WTC11 (cell line): ENCODE data around the gene TTC8. TPM values are rescaled to one million over a fixed set of nuclear protein-coding genes. Genes with fewer than 3 reads are reported as not detected.

Experiments
- ATAC-seq: fragments of 200-7000 bp; cut with Tn5 transposase; 2 replicates; pipeline ENCODE4 v1.10.0; 2021; ENCODE audit warnings: mild to moderate bottlenecking, moderate library complexity
- CTCF ChIA-PET: fragments of 300-600 bp; sonication (Branson Sonifier 250); formaldehyde crosslinking; loops from one replicate; lab custom pipeline; 2021; ENCODE audit warnings: antibody characterized with exemption; lab: Charles Lee
- POLR2A ChIA-PET: fragments of 350-600 bp; sonication (Branson Sonifier 250); formaldehyde crosslinking; loops from one replicate; lab custom pipeline; 2021; ENCODE audit warnings: antibody characterized with exemption; lab: Charles Lee
- DNase-seq: peaks from one replicate; pipeline ENCODE4 v3.0.0; 2021; ENCODE audit warnings: low spot score
- H3K27ac Mint-ChIP-seq: 2 replicates; pipeline ENCODE4 v1.8.0; 2021; ENCODE audit warnings: mixed read lengths
- H3K27me3 Mint-ChIP-seq: 2 replicates; pipeline ENCODE4 v1.8.0; 2021; ENCODE audit warnings: low read depth, mild to moderate bottlenecking, moderate library complexity, mixed read lengths
- H3K36me3 Mint-ChIP-seq: 2 replicates; pipeline ENCODE4 v1.8.0; 2021; ENCODE audit warnings: mixed read lengths
- H3K4me1 Mint-ChIP-seq: 2 replicates; pipeline ENCODE4 v1.8.0; 2022; ENCODE audit warnings: mixed read lengths
- H3K4me3 Mint-ChIP-seq: 2 replicates; pipeline ENCODE4 v1.8.0; 2021; ENCODE audit warnings: mild to moderate bottlenecking, moderate library complexity, mixed read lengths
- H3K9me3 Mint-ChIP-seq: 2 replicates; pipeline ENCODE4 v1.8.0; 2021; ENCODE audit warnings: mixed read lengths
- CREM ChIP-seq: sonication (generic); formaldehyde crosslinking; IDR thresholded peaks from 2 replicates; pipeline ENCODE4 v1.8.1; 2022; ENCODE audit warnings: mild to moderate bottlenecking, missing genetic modification reagents, moderate library complexity
- NFATC4 ChIP-seq: fragments of 250-450 bp; sonication (Bioruptor Pico); IDR thresholded peaks from 2 replicates; pipeline ENCODE4 v1.9.0; 2021; ENCODE audit warnings: mild to moderate bottlenecking
- NR1H2 ChIP-seq: sonication (generic); formaldehyde crosslinking; IDR thresholded peaks from 2 replicates; pipeline ENCODE4 v1.9.0; 2021; ENCODE audit warnings: mild to moderate bottlenecking, moderate library complexity, missing genetic modification reagents
- RELA ChIP-seq: sonication (generic); formaldehyde crosslinking; IDR thresholded peaks from 2 replicates; pipeline ENCODE4 v1.8.1; 2022; ENCODE audit warnings: missing genetic modification reagents, mild to moderate bottlenecking, borderline replicate concordance
- SMAD4 ChIP-seq: sonication (generic); formaldehyde crosslinking; IDR thresholded peaks from 2 replicates; pipeline ENCODE4 v1.8.0; 2022; ENCODE audit warnings: mild to moderate bottlenecking, missing genetic modification reagents
- TEAD4 ChIP-seq: sonication (generic); formaldehyde crosslinking; IDR thresholded peaks from 2 replicates; pipeline ENCODE4 v1.8.0; 2022; ENCODE audit warnings: mild to moderate bottlenecking, missing genetic modification reagents
- TP53 ChIP-seq: sonication (generic); formaldehyde crosslinking; IDR thresholded peaks from 2 replicates; pipeline ENCODE4 v1.8.1; 2023; ENCODE audit warnings: mild to moderate bottlenecking, missing genetic modification reagents
- total RNA-seq: library from RNA; stranded (reverse); gene quantifications from 3 replicates; pipeline ENCODE4 v1.2.3, GENCODE V29; 2021
- TF ChIP-seq, protein P1 (sequence below): sonication (generic); formaldehyde crosslinking; IDR thresholded peaks from 2 replicates; pipeline ENCODE4 v1.8.1; 2023; ENCODE audit warnings: mild to moderate bottlenecking, missing genetic modification reagents
- TF ChIP-seq, protein P2 (sequence below): sonication (generic); formaldehyde crosslinking; IDR thresholded peaks from 2 replicates; pipeline ENCODE4 v1.8.0; 2022; ENCODE audit warnings: mild to moderate bottlenecking, missing genetic modification reagents
- TF ChIP-seq, protein P3 (sequence below): fragments of 250-450 bp; sonication (Bioruptor Pico); IDR thresholded peaks from 2 replicates; pipeline ENCODE4 v1.9.0; 2021; ENCODE audit warnings: mild to moderate bottlenecking, borderline replicate concordance
- TF ChIP-seq, protein P4 (sequence below): sonication (generic); formaldehyde crosslinking; IDR thresholded peaks from 2 replicates; pipeline ENCODE4 v1.8.1; 2022; ENCODE audit warnings: mild to moderate bottlenecking, missing genetic modification reagents, moderate library complexity, borderline replicate concordance
- TF ChIP-seq, protein P5 (sequence below): sonication (generic); formaldehyde crosslinking; IDR thresholded peaks from 2 replicates; pipeline ENCODE4 v1.8.0; 2022; ENCODE audit warnings: missing genetic modification reagents
- TF ChIP-seq, protein P6 (sequence below): sonication (generic); formaldehyde crosslinking; IDR thresholded peaks from 2 replicates; pipeline ENCODE4 v1.8.1; 2022; ENCODE audit warnings: low read depth, mild to moderate bottlenecking, moderate library complexity, missing genetic modification reagents, borderline replicate concordance
- TF ChIP-seq, protein P7 (sequence below): sonication (generic); formaldehyde crosslinking; IDR thresholded peaks from 2 replicates; pipeline ENCODE4 v1.8.1; 2022; ENCODE audit warnings: mild to moderate bottlenecking, moderate library complexity, missing genetic modification reagents
- TF ChIP-seq, protein P8 (sequence below): fragments of 250-450 bp; sonication (Bioruptor Pico); IDR thresholded peaks from 2 replicates; pipeline ENCODE4 v1.9.0; 2021; ENCODE audit warnings: mild to moderate bottlenecking
- TF ChIP-seq, protein P9 (sequence below): sonication (generic); formaldehyde crosslinking; IDR thresholded peaks from 2 replicates; pipeline ENCODE4 v1.8.1; 2023; ENCODE audit warnings: mild to moderate bottlenecking, missing genetic modification reagents, moderate library complexity

The TTC8 gene
- total RNA-seq, 1 experiment from 2014 or later: 13.8 TPM

DNA sequence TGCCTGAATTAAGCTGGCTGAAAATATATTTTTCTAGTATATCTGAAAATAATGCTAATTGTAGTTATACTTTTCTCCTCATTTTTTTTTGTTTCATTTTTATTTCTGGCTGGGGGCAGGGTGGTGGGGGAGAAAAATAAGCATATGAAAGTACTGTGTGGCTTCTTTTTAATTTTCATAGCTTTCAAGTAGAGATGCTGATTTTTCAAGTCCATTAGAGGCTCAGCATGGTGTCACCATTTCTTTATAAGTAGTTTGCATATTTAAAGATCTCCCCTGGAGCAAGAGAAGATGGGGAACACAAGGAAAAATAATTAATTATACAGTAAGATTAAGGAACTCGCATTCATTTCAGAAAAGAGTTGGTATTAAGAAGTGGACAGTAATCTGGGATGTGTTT is 27.1 kb downstream of the TTC8 start (continued):
- TF ChIP-seq, protein P1, sequence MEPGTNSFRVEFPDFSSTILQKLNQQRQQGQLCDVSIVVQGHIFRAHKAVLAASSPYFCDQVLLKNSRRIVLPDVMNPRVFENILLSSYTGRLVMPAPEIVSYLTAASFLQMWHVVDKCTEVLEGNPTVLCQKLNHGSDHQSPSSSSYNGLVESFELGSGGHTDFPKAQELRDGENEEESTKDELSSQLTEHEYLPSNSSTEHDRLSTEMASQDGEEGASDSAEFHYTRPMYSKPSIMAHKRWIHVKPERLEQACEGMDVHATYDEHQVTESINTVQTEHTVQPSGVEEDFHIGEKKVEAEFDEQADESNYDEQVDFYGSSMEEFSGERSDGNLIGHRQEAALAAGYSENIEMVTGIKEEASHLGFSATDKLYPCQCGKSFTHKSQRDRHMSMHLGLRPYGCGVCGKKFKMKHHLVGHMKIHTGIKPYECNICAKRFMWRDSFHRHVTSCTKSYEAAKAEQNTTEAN (CRISPR knock-in tag): no peak
- TF ChIP-seq, protein P2, sequence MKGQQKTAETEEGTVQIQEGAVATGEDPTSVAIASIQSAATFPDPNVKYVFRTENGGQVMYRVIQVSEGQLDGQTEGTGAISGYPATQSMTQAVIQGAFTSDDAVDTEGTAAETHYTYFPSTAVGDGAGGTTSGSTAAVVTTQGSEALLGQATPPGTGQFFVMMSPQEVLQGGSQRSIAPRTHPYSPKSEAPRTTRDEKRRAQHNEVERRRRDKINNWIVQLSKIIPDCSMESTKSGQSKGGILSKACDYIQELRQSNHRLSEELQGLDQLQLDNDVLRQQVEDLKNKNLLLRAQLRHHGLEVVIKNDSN: no peak
- TF ChIP-seq, all 79 proteins: peak for 0

DNA sequence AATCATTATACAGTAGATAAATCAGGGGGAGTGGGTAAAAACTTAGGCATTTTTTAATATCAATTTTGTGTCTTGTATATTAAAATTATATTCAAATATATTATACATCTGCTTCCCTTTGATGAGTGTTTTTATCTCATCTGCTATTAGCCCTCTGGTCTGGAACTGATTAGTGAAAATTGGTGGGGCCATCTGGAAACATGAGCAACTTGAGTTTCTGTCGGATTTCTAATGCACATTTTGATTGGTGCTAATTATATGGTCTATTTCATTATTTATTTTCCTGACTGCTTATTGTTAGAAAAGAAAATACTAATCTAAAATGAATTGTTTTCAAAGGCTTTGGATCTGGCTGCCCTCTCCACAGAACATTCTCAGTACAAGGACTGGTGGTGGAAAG is 28.2 kb downstream of the TTC8 start:
- POLR2A ChIA-PET: no interaction called here
- TF ChIP-seq NFATC4: no peak
- no peak for TF ChIP-seq TP53 (CRISPR knock-in tag)
- TF ChIP-seq, protein P3, sequence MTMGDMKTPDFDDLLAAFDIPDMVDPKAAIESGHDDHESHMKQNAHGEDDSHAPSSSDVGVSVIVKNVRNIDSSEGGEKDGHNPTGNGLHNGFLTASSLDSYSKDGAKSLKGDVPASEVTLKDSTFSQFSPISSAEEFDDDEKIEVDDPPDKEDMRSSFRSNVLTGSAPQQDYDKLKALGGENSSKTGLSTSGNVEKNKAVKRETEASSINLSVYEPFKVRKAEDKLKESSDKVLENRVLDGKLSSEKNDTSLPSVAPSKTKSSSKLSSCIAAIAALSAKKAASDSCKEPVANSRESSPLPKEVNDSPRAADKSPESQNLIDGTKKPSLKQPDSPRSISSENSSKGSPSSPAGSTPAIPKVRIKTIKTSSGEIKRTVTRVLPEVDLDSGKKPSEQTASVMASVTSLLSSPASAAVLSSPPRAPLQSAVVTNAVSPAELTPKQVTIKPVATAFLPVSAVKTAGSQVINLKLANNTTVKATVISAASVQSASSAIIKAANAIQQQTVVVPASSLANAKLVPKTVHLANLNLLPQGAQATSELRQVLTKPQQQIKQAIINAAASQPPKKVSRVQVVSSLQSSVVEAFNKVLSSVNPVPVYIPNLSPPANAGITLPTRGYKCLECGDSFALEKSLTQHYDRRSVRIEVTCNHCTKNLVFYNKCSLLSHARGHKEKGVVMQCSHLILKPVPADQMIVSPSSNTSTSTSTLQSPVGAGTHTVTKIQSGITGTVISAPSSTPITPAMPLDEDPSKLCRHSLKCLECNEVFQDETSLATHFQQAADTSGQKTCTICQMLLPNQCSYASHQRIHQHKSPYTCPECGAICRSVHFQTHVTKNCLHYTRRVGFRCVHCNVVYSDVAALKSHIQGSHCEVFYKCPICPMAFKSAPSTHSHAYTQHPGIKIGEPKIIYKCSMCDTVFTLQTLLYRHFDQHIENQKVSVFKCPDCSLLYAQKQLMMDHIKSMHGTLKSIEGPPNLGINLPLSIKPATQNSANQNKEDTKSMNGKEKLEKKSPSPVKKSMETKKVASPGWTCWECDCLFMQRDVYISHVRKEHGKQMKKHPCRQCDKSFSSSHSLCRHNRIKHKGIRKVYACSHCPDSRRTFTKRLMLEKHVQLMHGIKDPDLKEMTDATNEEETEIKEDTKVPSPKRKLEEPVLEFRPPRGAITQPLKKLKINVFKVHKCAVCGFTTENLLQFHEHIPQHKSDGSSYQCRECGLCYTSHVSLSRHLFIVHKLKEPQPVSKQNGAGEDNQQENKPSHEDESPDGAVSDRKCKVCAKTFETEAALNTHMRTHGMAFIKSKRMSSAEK (CRISPR knock-in tag): no peak
- TF ChIP-seq, protein P4, sequence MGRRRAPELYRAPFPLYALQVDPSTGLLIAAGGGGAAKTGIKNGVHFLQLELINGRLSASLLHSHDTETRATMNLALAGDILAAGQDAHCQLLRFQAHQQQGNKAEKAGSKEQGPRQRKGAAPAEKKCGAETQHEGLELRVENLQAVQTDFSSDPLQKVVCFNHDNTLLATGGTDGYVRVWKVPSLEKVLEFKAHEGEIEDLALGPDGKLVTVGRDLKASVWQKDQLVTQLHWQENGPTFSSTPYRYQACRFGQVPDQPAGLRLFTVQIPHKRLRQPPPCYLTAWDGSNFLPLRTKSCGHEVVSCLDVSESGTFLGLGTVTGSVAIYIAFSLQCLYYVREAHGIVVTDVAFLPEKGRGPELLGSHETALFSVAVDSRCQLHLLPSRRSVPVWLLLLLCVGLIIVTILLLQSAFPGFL: no peak
- TF ChIP-seq CREM (CRISPR knock-in tag): no peak
- TF ChIP-seq, protein P5, sequence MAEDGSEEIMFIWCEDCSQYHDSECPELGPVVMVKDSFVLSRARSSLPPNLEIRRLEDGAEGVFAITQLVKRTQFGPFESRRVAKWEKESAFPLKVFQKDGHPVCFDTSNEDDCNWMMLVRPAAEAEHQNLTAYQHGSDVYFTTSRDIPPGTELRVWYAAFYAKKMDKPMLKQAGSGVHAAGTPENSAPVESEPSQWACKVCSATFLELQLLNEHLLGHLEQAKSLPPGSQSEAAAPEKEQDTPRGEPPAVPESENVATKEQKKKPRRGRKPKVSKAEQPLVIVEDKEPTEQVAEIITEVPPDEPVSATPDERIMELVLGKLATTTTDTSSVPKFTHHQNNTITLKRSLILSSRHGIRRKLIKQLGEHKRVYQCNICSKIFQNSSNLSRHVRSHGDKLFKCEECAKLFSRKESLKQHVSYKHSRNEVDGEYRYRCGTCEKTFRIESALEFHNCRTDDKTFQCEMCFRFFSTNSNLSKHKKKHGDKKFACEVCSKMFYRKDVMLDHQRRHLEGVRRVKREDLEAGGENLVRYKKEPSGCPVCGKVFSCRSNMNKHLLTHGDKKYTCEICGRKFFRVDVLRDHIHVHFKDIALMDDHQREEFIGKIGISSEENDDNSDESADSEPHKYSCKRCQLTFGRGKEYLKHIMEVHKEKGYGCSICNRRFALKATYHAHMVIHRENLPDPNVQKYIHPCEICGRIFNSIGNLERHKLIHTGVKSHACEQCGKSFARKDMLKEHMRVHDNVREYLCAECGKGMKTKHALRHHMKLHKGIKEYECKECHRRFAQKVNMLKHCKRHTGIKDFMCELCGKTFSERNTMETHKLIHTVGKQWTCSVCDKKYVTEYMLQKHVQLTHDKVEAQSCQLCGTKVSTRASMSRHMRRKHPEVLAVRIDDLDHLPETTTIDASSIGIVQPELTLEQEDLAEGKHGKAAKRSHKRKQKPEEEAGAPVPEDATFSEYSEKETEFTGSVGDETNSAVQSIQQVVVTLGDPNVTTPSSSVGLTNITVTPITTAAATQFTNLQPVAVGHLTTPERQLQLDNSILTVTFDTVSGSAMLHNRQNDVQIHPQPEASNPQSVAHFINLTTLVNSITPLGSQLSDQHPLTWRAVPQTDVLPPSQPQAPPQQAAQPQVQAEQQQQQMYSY (CRISPR knock-in tag): no peak
- TF ChIP-seq, protein P6, sequence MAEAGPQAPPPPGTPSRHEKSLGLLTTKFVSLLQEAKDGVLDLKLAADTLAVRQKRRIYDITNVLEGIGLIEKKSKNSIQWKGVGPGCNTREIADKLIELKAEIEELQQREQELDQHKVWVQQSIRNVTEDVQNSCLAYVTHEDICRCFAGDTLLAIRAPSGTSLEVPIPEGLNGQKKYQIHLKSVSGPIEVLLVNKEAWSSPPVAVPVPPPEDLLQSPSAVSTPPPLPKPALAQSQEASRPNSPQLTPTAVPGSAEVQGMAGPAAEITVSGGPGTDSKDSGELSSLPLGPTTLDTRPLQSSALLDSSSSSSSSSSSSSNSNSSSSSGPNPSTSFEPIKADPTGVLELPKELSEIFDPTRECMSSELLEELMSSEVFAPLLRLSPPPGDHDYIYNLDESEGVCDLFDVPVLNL: no peak
- TF ChIP-seq TEAD4 (CRISPR knock-in tag): no peak
- no peak for TF ChIP-seq NR1H2
- TF ChIP-seq, protein P7, sequence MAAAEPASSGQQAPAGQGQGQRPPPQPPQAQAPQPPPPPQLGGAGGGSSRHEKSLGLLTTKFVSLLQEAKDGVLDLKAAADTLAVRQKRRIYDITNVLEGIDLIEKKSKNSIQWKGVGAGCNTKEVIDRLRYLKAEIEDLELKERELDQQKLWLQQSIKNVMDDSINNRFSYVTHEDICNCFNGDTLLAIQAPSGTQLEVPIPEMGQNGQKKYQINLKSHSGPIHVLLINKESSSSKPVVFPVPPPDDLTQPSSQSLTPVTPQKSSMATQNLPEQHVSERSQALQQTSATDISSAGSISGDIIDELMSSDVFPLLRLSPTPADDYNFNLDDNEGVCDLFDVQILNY (CRISPR knock-in tag): no peak
- TF ChIP-seq RELA: no peak
- TF ChIP-seq, protein P8, sequence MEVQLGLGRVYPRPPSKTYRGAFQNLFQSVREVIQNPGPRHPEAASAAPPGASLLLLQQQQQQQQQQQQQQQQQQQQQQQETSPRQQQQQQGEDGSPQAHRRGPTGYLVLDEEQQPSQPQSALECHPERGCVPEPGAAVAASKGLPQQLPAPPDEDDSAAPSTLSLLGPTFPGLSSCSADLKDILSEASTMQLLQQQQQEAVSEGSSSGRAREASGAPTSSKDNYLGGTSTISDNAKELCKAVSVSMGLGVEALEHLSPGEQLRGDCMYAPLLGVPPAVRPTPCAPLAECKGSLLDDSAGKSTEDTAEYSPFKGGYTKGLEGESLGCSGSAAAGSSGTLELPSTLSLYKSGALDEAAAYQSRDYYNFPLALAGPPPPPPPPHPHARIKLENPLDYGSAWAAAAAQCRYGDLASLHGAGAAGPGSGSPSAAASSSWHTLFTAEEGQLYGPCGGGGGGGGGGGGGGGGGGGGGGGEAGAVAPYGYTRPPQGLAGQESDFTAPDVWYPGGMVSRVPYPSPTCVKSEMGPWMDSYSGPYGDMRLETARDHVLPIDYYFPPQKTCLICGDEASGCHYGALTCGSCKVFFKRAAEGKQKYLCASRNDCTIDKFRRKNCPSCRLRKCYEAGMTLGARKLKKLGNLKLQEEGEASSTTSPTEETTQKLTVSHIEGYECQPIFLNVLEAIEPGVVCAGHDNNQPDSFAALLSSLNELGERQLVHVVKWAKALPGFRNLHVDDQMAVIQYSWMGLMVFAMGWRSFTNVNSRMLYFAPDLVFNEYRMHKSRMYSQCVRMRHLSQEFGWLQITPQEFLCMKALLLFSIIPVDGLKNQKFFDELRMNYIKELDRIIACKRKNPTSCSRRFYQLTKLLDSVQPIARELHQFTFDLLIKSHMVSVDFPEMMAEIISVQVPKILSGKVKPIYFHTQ: no peak
- TF ChIP-seq SMAD4 (CRISPR knock-in tag): no peak
- TF ChIP-seq, protein P9, sequence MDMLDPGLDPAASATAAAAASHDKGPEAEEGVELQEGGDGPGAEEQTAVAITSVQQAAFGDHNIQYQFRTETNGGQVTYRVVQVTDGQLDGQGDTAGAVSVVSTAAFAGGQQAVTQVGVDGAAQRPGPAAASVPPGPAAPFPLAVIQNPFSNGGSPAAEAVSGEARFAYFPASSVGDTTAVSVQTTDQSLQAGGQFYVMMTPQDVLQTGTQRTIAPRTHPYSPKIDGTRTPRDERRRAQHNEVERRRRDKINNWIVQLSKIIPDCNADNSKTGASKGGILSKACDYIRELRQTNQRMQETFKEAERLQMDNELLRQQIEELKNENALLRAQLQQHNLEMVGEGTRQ (CRISPR knock-in tag): no peak

More for the DNA sequence above, 28.2 kb downstream of the TTC8 start:
- Mint-ChIP-seq H3K27me3 (peaks cover 10% of the 10 kb centered on the region), H3K4me1 (peaks cover 37% of the 10 kb centered on the region), H3K4me3 (no peak overlapping the region), H3K36me3 (no peaks in the 10 kb centered on the region), H3K27ac (no peak overlapping the region), H3K9me3 (no peaks in the 10 kb centered on the region)
- no peak for ATAC-seq
- CTCF ChIA-PET: interaction anchor here (1.9 kb wide), 1 partner anchor 185 kb away, joined by 8 read pairs; no protein-coding TSS in a partner anchor
- no peak for DNase-seq
